Upper lobe of right lung (tissue), 1 donor: ENCODE measurements around the gene NTNG2. TPM values are rescaled to one million over a fixed set of nuclear protein-coding genes. Genes with fewer than 3 reads are reported as not detected.

ENCODE experiments used
- total RNA-seq: library from RNA; stranded (reverse); fragmentation: NEBNext Ultra II Directional; extraction: Animal tissue kit (Norgen Biotek cat#: 25700); gene quantifications from one replicate; pipeline ENCODE4 v1.2.1, GENCODE V29; 2021
- donor health status: DM: no; HTN: yes; CAD: no; lungs with severe emphysema.

NTNG2 gene
- total RNA-seq, 1 donor from 2014 or later, result 7.6 TPM

Other genes starting within 250 kb of the NTNG2 start
- 14.2 TPM for gene MED27, start 82.2 kb upstream of the NTNG2 start, total RNA-seq
- 56.9 TPM for gene SETX, start 192.9 kb downstream of the NTNG2 start, total RNA-seq
- gene TTF1, start 244.8 kb downstream of the NTNG2 start, total RNA-seq, result 12.1 TPM
- gene CFAP77, start 248.2 kb downstream of the NTNG2 start, total RNA-seq, result not detected